ENCODE data around the gene MIPOL1.

DNA sequence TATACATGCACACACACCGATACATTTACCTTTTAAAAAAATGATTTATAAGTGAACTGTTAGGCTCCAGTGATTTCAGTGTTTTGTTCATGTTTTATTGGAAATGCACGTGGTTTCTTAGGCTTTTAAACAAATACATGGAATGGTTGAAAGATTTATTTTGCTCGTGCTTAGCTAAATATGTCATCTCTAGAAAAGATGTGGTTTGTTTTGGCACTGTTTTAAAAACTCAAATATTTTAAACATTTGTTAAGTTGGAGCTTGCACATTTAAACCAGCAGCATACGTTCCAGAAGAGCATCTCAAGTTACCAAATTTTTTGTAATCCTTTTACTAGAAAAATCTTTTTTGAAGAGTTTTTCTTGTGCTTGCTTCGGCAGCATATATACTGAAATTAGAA lies 352.8 kb downstream of the MIPOL1 start:
- TF ChIP-seq POLR2AphosphoS5 (IDR thresholded peaks at IDR 0.05) (no peak), POLR2A (IDR thresholded peaks at IDR 0.05) (no peak)
- TF ChIP-seq, protein P1, sequence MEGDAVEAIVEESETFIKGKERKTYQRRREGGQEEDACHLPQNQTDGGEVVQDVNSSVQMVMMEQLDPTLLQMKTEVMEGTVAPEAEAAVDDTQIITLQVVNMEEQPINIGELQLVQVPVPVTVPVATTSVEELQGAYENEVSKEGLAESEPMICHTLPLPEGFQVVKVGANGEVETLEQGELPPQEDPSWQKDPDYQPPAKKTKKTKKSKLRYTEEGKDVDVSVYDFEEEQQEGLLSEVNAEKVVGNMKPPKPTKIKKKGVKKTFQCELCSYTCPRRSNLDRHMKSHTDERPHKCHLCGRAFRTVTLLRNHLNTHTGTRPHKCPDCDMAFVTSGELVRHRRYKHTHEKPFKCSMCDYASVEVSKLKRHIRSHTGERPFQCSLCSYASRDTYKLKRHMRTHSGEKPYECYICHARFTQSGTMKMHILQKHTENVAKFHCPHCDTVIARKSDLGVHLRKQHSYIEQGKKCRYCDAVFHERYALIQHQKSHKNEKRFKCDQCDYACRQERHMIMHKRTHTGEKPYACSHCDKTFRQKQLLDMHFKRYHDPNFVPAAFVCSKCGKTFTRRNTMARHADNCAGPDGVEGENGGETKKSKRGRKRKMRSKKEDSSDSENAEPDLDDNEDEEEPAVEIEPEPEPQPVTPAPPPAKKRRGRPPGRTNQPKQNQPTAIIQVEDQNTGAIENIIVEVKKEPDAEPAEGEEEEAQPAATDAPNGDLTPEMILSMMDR (IDR thresholded peaks at IDR 0.05) = no peak
